H1 (cell line): ENCODE data around the gene CASQ2. TPM values are rescaled to one million over a fixed set of nuclear protein-coding genes. Genes with fewer than 3 reads are reported as not detected.

ENCODE experiments used
- CTCF ChIA-PET: fragments of 300-600 bp; sonication (Branson Sonifier 250); formaldehyde crosslinking; loops from one replicate; lab custom pipeline; 2021; ENCODE audit not compliant: partially characterized antibody; lab: Charles Lee
- POLR2A ChIA-PET: fragments of 300-600 bp; sonication (Branson Sonifier 250); formaldehyde crosslinking; loops from one replicate; lab custom pipeline; 2021; ENCODE audit warnings: inconsistent platforms; ENCODE audit not compliant: partially characterized antibody; lab: Charles Lee
- DNase-seq, 2 experiments: peaks; one replicate each; pipeline versions ENCODE4 v3.0.0 to v3.0.0-alpha.2; 2010 to 2022; ENCODE audit warnings: low spot score in 2 of 2, low read depth in 1 of 2, mixed read lengths in 1 of 2
- FAIRE-seq: peaks from 2 replicates; lab custom pipeline; 2011; peaks lifted over from hg19 to GRCh38; lab: Jason Lieb, UNC
- H2AFZ ChIP-seq: 2 replicates; pipeline ENCODE4 v1.8.1; 2012; ENCODE audit warnings: low read length, inconsistent platforms
- H2AK5ac ChIP-seq: 2 replicates; pipeline ENCODE4 v1.6.1; 2013; ENCODE audit warnings: low read depth, low read length
- H2BK120ac ChIP-seq: replicated peaks from 2 replicates; pipeline ENCODE3; 2013; ENCODE audit warnings: low read depth, low read length, inconsistent platforms
- H2BK12ac ChIP-seq: 2 replicates; pipeline ENCODE4 v1.6.1; 2013; ENCODE audit warnings: low read depth, low read length
- H2BK15ac ChIP-seq: 2 replicates; pipeline ENCODE4 v1.6.1; 2013; ENCODE audit warnings: low read length
- H2BK20ac ChIP-seq: 2 replicates; pipeline ENCODE4 v1.6.1; 2013; ENCODE audit warnings: low read length
- H2BK5ac ChIP-seq: 2 replicates; pipeline ENCODE4 v1.6.1; 2013; ENCODE audit warnings: low read depth, low read length
- H3K14ac ChIP-seq: 2 replicates; pipeline ENCODE4 v1.6.1; 2013; ENCODE audit warnings: inconsistent platforms; ENCODE audit not compliant: insufficient read length
- H3K18ac ChIP-seq: 2 replicates; pipeline ENCODE4 v1.6.1; 2013; ENCODE audit warnings: low read length; ENCODE audit errors: extremely low read depth
- H3K23ac ChIP-seq: 2 replicates; pipeline ENCODE4 v1.6.1; 2013; ENCODE audit warnings: inconsistent platforms; ENCODE audit not compliant: insufficient read length
- H3K23me2 ChIP-seq: 2 replicates; pipeline ENCODE4 v1.6.1; 2013; ENCODE audit warnings: low read depth, low read length
- H3K27ac ChIP-seq: 2 replicates; pipeline ENCODE4 v1.6.1; 2011; ENCODE audit warnings: low read depth, low read length, inconsistent platforms
- H3K27me3 ChIP-seq, 4 experiments: replicated peaks in 1 of 4; 1 replicate in 1 of 4; 2 replicates in 3 of 4; pipeline versions ENCODE4 v1.6.1 to v1.8.1; 2011 to 2013; ENCODE audit warnings: low read length in 3 of 4, mild to moderate bottlenecking in 3 of 4, inconsistent platforms in 2 of 4, mixed read lengths in 2 of 4, moderate library complexity in 1 of 4; ENCODE audit not compliant: control insufficient read depth in 3 of 4, insufficient read depth in 3 of 4; ENCODE audit errors: extremely low read depth in 1 of 4
- H3K36me3 ChIP-seq, 4 experiments: 2 replicates each; pipeline versions ENCODE4 v1.6.1 to v1.8.1; 2011 to 2013; ENCODE audit warnings: mild to moderate bottlenecking in 4 of 4, low read length in 3 of 4, moderate library complexity in 2 of 4, control low read depth in 1 of 4, inconsistent platforms in 1 of 4; ENCODE audit not compliant: insufficient read depth in 4 of 4, control insufficient read depth in 2 of 4
- H3K4ac ChIP-seq: replicated peaks from 2 replicates; pipeline ENCODE3; 2013; ENCODE audit warnings: low read length, low read depth, mixed read lengths, inconsistent platforms; ENCODE audit not compliant: insufficient read length
- H3K4me1 ChIP-seq, 4 experiments: replicated peaks in 1 of 4; 1 replicate in 1 of 4; 2 replicates in 3 of 4; pipeline versions ENCODE4 v1.6.1 to v1.8.1; 2011 to 2013; ENCODE audit warnings: low read length in 3 of 4, inconsistent platforms in 2 of 4, mixed read lengths in 1 of 4; ENCODE audit not compliant: insufficient read depth in 4 of 4, control insufficient read depth in 3 of 4
- H3K4me2 ChIP-seq, 2 experiments: 2 replicates each; pipeline versions ENCODE4 v1.6.1 to v1.8.1; 2011 to 2013; ENCODE audit warnings: low read depth in 2 of 2, low read length in 2 of 2, control low read depth in 1 of 2, inconsistent platforms in 1 of 2, mild to moderate bottlenecking in 1 of 2; ENCODE audit not compliant: insufficient read depth in 1 of 2
- H3K4me3 ChIP-seq, 4 experiments: fragments of 200-600, 300-600 bp in 1 of 4; sonication (generic), shearing (Covaris generic), sonication (Bioruptor Twin) in 1 of 4; 2 replicates each; pipeline versions ENCODE4 v1.5.1 to v1.8.1; 2011 to 2016; ENCODE audit warnings: low read length in 4 of 4, low read depth in 3 of 4, control low read depth in 2 of 4, inconsistent platforms in 2 of 4, mild to moderate bottlenecking in 2 of 4, mixed read lengths in 1 of 4, moderate library complexity in 1 of 4; ENCODE audit not compliant: insufficient read depth in 2 of 4; ENCODE audit errors: extremely low read depth in 1 of 4
- H3K56ac ChIP-seq: replicated peaks from 2 replicates; pipeline ENCODE3; 2013; ENCODE audit warnings: low read depth, mild to moderate bottlenecking, mixed read lengths, low read length, inconsistent platforms; ENCODE audit not compliant: insufficient read length
- H3K79me1 ChIP-seq: 2 replicates; pipeline ENCODE4 v1.6.1; 2013; ENCODE audit warnings: low read depth, low read length, control low read depth
- H3K79me2 ChIP-seq, 2 experiments: 2 replicates each; pipeline versions ENCODE4 v1.6.1 to v1.8.1; 2012 to 2013; ENCODE audit warnings: low read length in 2 of 2, mild to moderate bottlenecking in 2 of 2, inconsistent platforms in 1 of 2; ENCODE audit not compliant: insufficient read depth in 2 of 2, control insufficient read depth in 1 of 2
- H3K9ac ChIP-seq, 4 experiments: replicated peaks in 1 of 4; 1 replicate in 1 of 4; 2 replicates in 3 of 4; pipeline versions ENCODE4 v1.6.1 to v1.8.1; 2011 to 2013; ENCODE audit warnings: low read depth in 3 of 4, low read length in 3 of 4, control low read depth in 2 of 4, mild to moderate bottlenecking in 2 of 4, moderate library complexity in 2 of 4, inconsistent platforms in 1 of 4; ENCODE audit errors: extremely low read depth in 1 of 4
- H3K9me3 ChIP-seq, 2 experiments: 2 replicates each; pipeline versions ENCODE4 v1.6.1 to v1.8.1; 2012 to 2013; ENCODE audit warnings: mild to moderate bottlenecking in 2 of 2, moderate library complexity in 2 of 2, control low read depth in 1 of 2, inconsistent platforms in 1 of 2, low read depth in 1 of 2, low read length in 1 of 2, mixed read lengths in 1 of 2; ENCODE audit not compliant: insufficient read depth in 2 of 2
- H4K20me1 ChIP-seq, 2 experiments: replicated peaks in 1 of 2; 2 replicates each; pipeline versions ENCODE3 to v1.8.1; 2011 to 2013; ENCODE audit warnings: inconsistent platforms in 2 of 2, low read length in 2 of 2, mild to moderate bottlenecking in 1 of 2; ENCODE audit not compliant: insufficient read depth in 2 of 2, control insufficient read depth in 1 of 2
- H4K5ac ChIP-seq: 2 replicates; pipeline ENCODE4 v1.6.1; 2013; ENCODE audit warnings: low read length, low read depth, mixed read lengths, inconsistent platforms; ENCODE audit not compliant: insufficient read length
- H4K8ac ChIP-seq: 2 replicates; pipeline ENCODE4 v1.8.0; 2013; ENCODE audit warnings: mild to moderate bottlenecking, moderate library complexity, low read length, inconsistent platforms; ENCODE audit not compliant: insufficient read depth; ENCODE audit errors: extremely low read depth
- H4K91ac ChIP-seq: replicated peaks from 2 replicates; pipeline ENCODE3; 2013; ENCODE audit warnings: low read length, mixed read lengths, inconsistent platforms; ENCODE audit not compliant: insufficient read length
- CBX8 ChIP-seq: fragments of 300-800, 300-1000 bp; sonication (generic); IDR thresholded peaks from 2 replicates; pipeline ENCODE4 v1.7.1; 2016; ENCODE audit warnings: low read depth, low read length, borderline replicate concordance
- FOSL1 ChIP-seq: IDR thresholded peaks from 2 replicates; pipeline ENCODE4 v1.6.1; 2011; ENCODE audit warnings: mild to moderate bottlenecking, low read depth, low read length, moderate library complexity; ENCODE audit not compliant: insufficient read depth
- GABPA ChIP-seq: IDR thresholded peaks from 2 replicates; pipeline ENCODE4 v1.6.1; 2011; ENCODE audit warnings: mild to moderate bottlenecking, low read length, moderate library complexity, borderline replicate concordance; ENCODE audit not compliant: insufficient read depth
- HDAC2 ChIP-seq, 2 experiments: fragments of 300-600 bp in 1 of 2; sonication (generic) in 1 of 2; IDR thresholded peaks; 2 replicates each; pipeline ENCODE4 v1.6.1; 2011 to 2012; ENCODE audit warnings: low read depth in 2 of 2, low read length in 2 of 2, mild to moderate bottlenecking in 2 of 2, moderate library complexity in 2 of 2, borderline replicate concordance in 1 of 2, inconsistent platforms in 1 of 2
- KDM1A ChIP-seq: fragments of 200-600, 300-600 bp; sonication (generic); IDR thresholded peaks from 2 replicates; pipeline ENCODE4 v1.7.1; 2016; ENCODE audit warnings: mild to moderate bottlenecking, low read length, borderline replicate concordance
- KDM4A ChIP-seq: IDR thresholded peaks from one replicate; pipeline ENCODE4 v1.7.1; 2012; ENCODE audit warnings: low read depth, mild to moderate bottlenecking, moderate library complexity, low read length, inconsistent platforms; ENCODE audit not compliant: severe bottlenecking
- SIRT6 ChIP-seq: IDR thresholded peaks from one replicate; pipeline ENCODE4 v1.7.1; 2012; ENCODE audit warnings: low read length, inconsistent platforms
- whole genome bisulfite sequencing, 2 experiments: shearing (Covaris generic) in 1 of 2; methylation state at CpG; one replicate each; pipeline versions ENCODE4 v1.1.6 to v1.1.7; 2013 to 2015; ENCODE audit warnings: low lambda C conversion rate in 2 of 2, mixed read lengths in 2 of 2, inconsistent platforms in 1 of 2, low coverage in 1 of 2, missing lambda C conversion rate in 1 of 2; ENCODE audit not compliant: insufficient replicate concordance in 2 of 2, insufficient coverage in 1 of 2, insufficient read length in 1 of 2; ENCODE audit errors: extremely low coverage in 1 of 2, missing lambda C conversion rate in 1 of 2; 5-methylcytosine and 5-hydroxymethylcytosine counted together
- polyA plus RNA-seq, 7 experiments: library from polyadenylated mRNA; depleted of rRNA in 3 of 7; stranded (reverse) in 5 of 7; unstranded in 2 of 7; fragments of >200 nt in 5 of 7; fragments of 200-250 nt in 2 of 7; gene quantifications; 1 replicate in 5 of 7; 2 replicates in 1 of 7; 4 replicates in 1 of 7; pipeline versions ENCODE4 v1.2.1 to v1.2.3, GENCODE V29; 2011 to 2013; ENCODE audit warnings: missing spikeins in 2 of 7, mixed read lengths in 2 of 7
- total RNA-seq: library from RNA; stranded (reverse); fragmentation: NEBNext Ultra II Directional; extraction: Animal tissue kit (Norgen Biotek cat#: 25700); gene quantifications from 2 replicates; pipeline ENCODE4 v1.2.1, GENCODE V29; 2021

The CASQ2 gene
- total and polyA plus RNA-seq, 2 of the 8 experiments (the other 6 are each of a cell fraction or from before 2014, with no cell fraction given), result not detected

- Histone ChIP-seq H3K9me3 (no peaks in the 10 kb centered on the region), H3K23ac (no peak overlapping the region), H4K91ac (no peak overlapping the region), H4K8ac (no peak overlapping the region), H3K79me1 (no peaks in the 10 kb centered on the region), H3K4ac (no peak overlapping the region), H3K23me2 (no peaks in the 10 kb centered on the region), H3K79me2 (no peaks in the 10 kb centered on the region), H4K5ac (no peak overlapping the region), H3K27me3 (no peaks in the 10 kb centered on the region), H3K56ac (no peak overlapping the region), H3K18ac (no peak overlapping the region), H2BK20ac (no peak overlapping the region), H3K4me1 (peaks cover 0 to 6% (median 3%) of the 10 kb centered on the region in 4 experiments; a peak in 2 of 7 replicates), H2BK5ac (no peak overlapping the region), H2BK15ac (no peak overlapping the region), H2AFZ (peak overlapping the region; percentile 94; the same call in 1 of the 2 replicates), H2AK5ac (no peak overlapping the region), H4K20me1 (no peaks in the 10 kb centered on the region), H3K4me3 (no peak overlapping the region), H2BK120ac (no peak overlapping the region), H3K9ac (no peak overlapping the region), H3K36me3 (no peaks in the 10 kb centered on the region), H2BK12ac (no peak overlapping the region), H3K14ac (no peak overlapping the region), H3K27ac (no peak overlapping the region), H3K4me2 (no peak overlapping the region)
- DNase-seq, result no peak
- POLR2A ChIA-PET, result no interaction called here
- no peak for FAIRE-seq
- CTCF ChIA-PET, result interaction anchor here (0.8 to 0.9 kb wide), 2 partner anchors 8 to 65 kb away, joined by 3 read pairs; no protein-coding TSS in a partner anchor
- 60% methylated on average over 5 of the region's 5 CpGs; no CpG with 5 or more reads in 1 of the 2 experiments for WGBS, 2 experiments
- TF ChIP-seq KDM1A (no peak), HDAC2 (IDR thresholded peaks at IDR 0.05; ENCODE audit: borderline replicate concordance in 1 of 2, low read depth in 2 of 2, low read length in 2 of 2) (no peak), FOSL1 (no peak), GABPA (no peak), SIRT6 (no peak), KDM4A (no peak), CBX8 (no peak)
Measured at GRCh38 chr1:115796897-115797296, 28.4 kb upstream of the CASQ2 start.
